ENCODE measurements around the gene TGFBR2. TPM values are rescaled to one million over a fixed set of nuclear protein-coding genes. Genes with fewer than 3 reads are reported as not detected.

TGFBR2 gene
- total and polyA plus RNA-seq, 2 experiments from 2014 or later: 4.7 to 13.0 TPM

DNA sequence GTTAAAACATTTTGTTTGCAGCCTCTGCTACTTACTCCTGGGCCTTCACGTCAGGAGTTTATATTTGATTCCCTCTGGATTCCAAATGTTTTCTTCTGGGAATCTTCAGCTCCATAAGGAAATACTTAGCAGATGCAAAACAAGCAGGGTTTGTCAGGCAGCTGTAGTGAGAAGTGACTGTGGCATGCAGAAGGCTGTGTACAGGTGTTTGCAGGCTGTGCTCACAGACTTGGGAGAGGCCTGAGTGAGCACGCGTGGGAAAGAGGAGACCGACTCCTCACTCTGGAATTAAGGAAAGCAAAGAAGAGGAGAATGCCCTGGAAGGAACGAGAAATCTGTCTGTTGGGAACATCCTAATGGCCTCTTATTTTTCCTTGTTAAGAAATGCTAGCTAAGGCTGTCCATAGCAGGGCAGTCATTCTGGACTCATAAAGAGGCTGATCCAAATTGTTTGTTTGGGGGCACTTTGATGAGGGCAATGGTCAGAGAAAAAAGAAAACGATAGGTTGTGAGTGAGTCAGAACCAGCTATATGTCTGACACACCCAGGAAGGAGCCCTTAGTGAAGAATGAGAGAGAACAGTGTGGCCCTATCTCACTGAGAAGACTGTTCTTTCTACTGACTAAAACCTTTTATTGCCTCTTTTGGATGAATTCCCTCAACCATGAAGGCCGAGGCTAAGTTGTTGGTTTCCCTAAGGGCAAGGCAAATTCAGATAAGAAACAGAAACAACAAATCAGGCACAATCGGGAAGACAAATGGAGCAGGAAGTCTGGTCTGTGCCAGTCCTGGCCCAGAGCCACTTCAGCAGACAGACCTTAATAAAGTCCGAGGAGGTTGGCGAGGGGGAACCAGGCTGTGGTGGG lies 82.6 kb downstream of the TGFBR2 start:
- no peaks in the 10 kb centered on the region for H4K20me1 ChIP-seq (replicated peaks; ENCODE audit: insufficient read depth)
- no peak overlapping the region for H3K27ac Mint-ChIP-seq
- DNase-seq (ENCODE audit: low spot score) (no peak), ATAC-seq (no peak)
- H3K4me2 ChIP-seq: no peak overlapping the region
- no peaks in the 10 kb centered on the region for H3K9me2 ChIP-seq (ENCODE audit: insufficient read depth)
- no peaks in the 10 kb centered on the region for H3K27me3 ChIP-seq (ENCODE audit: insufficient read depth)
- H3K4me3 Mint-ChIP-seq: no peak overlapping the region
- H3K27ac ChIP-seq (ENCODE audit: low read depth): no peak overlapping the region
- H3K36me3 Mint-ChIP-seq (ENCODE audit: low read depth): peaks cover 50% of the 10 kb centered on the region
- no peak overlapping the region for H3K4me3 ChIP-seq
- H3K4me1 ChIP-seq (ENCODE audit: insufficient read depth): peaks cover 14% of the 10 kb centered on the region
- TF ChIP-seq CREB1 (CRISPR knock-in tag; IDR thresholded peaks at IDR 0.05; ENCODE audit: low read depth) (no peak), ZNF114 (CRISPR knock-in tag; IDR thresholded peaks at IDR 0.05) (no peak), JUNB (IDR thresholded peaks at IDR 0.05; ENCODE audit: unreplicated experiment) (no peak), ZNF331 (CRISPR knock-in tag; IDR thresholded peaks at IDR 0.05; ENCODE audit: low read depth) (no peak), POLR2AphosphoS5 (IDR thresholded peaks at IDR 0.05; ENCODE audit: low read depth) (no peak), EZH2phosphoT487 (IDR thresholded peaks at IDR 0.05; ENCODE audit: unreplicated experiment) (no peak), NANOG (IDR thresholded peaks at IDR 0.05; ENCODE audit: borderline replicate concordance) (no peak), EZH2 (IDR thresholded peaks at IDR 0.05; ENCODE audit: low read depth, unreplicated experiment) (no peak)
- TF ChIP-seq, protein P1, sequence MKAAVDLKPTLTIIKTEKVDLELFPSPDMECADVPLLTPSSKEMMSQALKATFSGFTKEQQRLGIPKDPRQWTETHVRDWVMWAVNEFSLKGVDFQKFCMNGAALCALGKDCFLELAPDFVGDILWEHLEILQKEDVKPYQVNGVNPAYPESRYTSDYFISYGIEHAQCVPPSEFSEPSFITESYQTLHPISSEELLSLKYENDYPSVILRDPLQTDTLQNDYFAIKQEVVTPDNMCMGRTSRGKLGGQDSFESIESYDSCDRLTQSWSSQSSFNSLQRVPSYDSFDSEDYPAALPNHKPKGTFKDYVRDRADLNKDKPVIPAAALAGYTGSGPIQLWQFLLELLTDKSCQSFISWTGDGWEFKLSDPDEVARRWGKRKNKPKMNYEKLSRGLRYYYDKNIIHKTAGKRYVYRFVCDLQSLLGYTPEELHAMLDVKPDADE (IDR thresholded peaks at IDR 0.05): no peak
- TF ChIP-seq, protein P2, sequence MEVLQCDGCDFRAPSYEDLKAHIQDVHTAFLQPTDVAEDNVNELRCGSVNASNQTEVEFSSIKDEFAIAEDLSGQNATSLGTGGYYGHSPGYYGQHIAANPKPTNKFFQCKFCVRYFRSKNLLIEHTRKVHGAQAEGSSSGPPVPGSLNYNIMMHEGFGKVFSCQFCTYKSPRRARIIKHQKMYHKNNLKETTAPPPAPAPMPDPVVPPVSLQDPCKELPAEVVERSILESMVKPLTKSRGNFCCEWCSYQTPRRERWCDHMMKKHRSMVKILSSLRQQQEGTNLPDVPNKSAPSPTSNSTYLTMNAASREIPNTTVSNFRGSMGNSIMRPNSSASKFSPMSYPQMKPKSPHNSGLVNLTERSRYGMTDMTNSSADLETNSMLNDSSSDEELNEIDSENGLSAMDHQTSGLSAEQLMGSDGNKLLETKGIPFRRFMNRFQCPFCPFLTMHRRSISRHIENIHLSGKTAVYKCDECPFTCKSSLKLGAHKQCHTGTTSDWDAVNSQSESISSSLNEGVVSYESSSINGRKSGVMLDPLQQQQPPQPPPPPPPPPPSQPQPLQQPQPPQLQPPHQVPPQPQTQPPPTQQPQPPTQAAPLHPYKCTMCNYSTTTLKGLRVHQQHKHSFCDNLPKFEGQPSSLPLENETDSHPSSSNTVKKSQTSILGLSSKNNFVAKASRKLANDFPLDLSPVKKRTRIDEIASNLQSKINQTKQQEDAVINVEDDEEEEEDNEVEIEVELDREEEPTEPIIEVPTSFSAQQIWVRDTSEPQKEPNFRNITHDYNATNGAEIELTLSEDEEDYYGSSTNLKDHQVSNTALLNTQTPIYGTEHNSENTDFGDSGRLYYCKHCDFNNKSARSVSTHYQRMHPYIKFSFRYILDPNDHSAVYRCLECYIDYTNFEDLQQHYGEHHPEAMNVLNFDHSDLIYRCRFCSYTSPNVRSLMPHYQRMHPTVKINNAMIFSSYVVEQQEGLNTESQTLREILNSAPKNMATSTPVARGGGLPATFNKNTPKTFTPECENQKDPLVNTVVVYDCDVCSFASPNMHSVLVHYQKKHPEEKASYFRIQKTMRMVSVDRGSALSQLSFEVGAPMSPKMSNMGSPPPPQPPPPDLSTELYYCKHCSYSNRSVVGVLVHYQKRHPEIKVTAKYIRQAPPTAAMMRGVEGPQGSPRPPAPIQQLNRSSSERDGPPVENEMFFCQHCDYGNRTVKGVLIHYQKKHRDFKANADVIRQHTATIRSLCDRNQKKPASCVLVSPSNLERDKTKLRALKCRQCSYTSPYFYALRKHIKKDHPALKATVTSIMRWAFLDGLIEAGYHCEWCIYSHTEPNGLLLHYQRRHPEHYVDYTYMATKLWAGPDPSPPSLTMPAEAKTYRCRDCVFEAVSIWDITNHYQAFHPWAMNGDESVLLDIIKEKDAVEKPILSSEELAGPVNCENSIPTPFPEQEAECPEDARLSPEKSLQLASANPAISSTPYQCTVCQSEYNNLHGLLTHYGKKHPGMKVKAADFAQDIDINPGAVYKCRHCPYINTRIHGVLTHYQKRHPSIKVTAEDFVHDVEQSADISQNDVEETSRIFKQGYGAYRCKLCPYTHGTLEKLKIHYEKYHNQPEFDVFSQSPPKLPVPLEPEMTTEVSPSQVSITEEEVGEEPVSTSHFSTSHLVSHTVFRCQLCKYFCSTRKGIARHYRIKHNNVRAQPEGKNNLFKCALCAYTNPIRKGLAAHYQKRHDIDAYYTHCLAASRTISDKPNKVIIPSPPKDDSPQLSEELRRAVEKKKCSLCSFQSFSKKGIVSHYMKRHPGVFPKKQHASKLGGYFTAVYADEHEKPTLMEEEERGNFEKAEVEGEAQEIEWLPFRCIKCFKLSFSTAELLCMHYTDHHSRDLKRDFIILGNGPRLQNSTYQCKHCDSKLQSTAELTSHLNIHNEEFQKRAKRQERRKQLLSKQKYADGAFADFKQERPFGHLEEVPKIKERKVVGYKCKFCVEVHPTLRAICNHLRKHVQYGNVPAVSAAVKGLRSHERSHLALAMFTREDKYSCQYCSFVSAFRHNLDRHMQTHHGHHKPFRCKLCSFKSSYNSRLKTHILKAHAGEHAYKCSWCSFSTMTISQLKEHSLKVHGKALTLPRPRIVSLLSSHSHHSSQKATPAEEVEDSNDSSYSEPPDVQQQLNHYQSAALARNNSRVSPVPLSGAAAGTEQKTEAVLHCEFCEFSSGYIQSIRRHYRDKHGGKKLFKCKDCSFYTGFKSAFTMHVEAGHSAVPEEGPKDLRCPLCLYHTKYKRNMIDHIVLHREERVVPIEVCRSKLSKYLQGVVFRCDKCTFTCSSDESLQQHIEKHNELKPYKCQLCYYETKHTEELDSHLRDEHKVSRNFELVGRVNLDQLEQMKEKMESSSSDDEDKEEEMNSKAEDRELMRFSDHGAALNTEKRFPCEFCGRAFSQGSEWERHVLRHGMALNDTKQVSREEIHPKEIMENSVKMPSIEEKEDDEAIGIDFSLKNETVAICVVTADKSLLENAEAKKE (CRISPR knock-in tag; IDR thresholded peaks at IDR 0.05): no peak
- TF ChIP-seq, protein P3, sequence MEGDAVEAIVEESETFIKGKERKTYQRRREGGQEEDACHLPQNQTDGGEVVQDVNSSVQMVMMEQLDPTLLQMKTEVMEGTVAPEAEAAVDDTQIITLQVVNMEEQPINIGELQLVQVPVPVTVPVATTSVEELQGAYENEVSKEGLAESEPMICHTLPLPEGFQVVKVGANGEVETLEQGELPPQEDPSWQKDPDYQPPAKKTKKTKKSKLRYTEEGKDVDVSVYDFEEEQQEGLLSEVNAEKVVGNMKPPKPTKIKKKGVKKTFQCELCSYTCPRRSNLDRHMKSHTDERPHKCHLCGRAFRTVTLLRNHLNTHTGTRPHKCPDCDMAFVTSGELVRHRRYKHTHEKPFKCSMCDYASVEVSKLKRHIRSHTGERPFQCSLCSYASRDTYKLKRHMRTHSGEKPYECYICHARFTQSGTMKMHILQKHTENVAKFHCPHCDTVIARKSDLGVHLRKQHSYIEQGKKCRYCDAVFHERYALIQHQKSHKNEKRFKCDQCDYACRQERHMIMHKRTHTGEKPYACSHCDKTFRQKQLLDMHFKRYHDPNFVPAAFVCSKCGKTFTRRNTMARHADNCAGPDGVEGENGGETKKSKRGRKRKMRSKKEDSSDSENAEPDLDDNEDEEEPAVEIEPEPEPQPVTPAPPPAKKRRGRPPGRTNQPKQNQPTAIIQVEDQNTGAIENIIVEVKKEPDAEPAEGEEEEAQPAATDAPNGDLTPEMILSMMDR (conservative IDR thresholded peaks at IDR 0.05; ENCODE audit: low read depth in 2 of 2): no peak
- TF ChIP-seq, protein P4, sequence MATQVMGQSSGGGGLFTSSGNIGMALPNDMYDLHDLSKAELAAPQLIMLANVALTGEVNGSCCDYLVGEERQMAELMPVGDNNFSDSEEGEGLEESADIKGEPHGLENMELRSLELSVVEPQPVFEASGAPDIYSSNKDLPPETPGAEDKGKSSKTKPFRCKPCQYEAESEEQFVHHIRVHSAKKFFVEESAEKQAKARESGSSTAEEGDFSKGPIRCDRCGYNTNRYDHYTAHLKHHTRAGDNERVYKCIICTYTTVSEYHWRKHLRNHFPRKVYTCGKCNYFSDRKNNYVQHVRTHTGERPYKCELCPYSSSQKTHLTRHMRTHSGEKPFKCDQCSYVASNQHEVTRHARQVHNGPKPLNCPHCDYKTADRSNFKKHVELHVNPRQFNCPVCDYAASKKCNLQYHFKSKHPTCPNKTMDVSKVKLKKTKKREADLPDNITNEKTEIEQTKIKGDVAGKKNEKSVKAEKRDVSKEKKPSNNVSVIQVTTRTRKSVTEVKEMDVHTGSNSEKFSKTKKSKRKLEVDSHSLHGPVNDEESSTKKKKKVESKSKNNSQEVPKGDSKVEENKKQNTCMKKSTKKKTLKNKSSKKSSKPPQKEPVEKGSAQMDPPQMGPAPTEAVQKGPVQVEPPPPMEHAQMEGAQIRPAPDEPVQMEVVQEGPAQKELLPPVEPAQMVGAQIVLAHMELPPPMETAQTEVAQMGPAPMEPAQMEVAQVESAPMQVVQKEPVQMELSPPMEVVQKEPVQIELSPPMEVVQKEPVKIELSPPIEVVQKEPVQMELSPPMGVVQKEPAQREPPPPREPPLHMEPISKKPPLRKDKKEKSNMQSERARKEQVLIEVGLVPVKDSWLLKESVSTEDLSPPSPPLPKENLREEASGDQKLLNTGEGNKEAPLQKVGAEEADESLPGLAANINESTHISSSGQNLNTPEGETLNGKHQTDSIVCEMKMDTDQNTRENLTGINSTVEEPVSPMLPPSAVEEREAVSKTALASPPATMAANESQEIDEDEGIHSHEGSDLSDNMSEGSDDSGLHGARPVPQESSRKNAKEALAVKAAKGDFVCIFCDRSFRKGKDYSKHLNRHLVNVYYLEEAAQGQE (IDR thresholded peaks at IDR 0.05; ENCODE audit: unreplicated experiment): no peak
- H3K4me1 Mint-ChIP-seq: peaks cover 25% of the 10 kb centered on the region
- H3F3A ChIP-seq (replicated peaks; ENCODE audit: low read depth): no peaks in the 10 kb centered on the region
- 0 out of 2 replicates have a peak, but pooled peaks cover 6% of the 10 kb centered on the region for H3K79me2 ChIP-seq (replicated peaks; ENCODE audit: insufficient read depth)
- H3K27me3 Mint-ChIP-seq (ENCODE audit: insufficient read depth, low read depth, poor library complexity): peaks cover 3% of the 10 kb centered on the region
- H2AFZ ChIP-seq: no peak overlapping the region
- H3K9me3 Mint-ChIP-seq: no peaks in the 10 kb centered on the region
- peaks cover 8% of the 10 kb centered on the region; the same call in 1 of the 2 replicates for H3K36me3 ChIP-seq (ENCODE audit: insufficient read depth)

Measured in GM23338 (cell line).